Liver (tissue), 9 donors: ENCODE measurements around the gene IGF1R. TPM values are rescaled to one million over a fixed set of nuclear protein-coding genes. Genes with fewer than 3 reads are reported as not detected.
A peak's percentile ranks its signal among the peaks of the same experiment; 100 is the strongest.

Experiments
- DNase-seq: peaks from one replicate; pipeline ENCODE4 v3.0.0-alpha.2; 2017; ENCODE audit warnings: low spot score
- H3K27ac ChIP-seq, 2 donors: one replicate each; pipeline ENCODE4 v1.7.0; 2013; ENCODE audit warnings: inconsistent platforms in 2 of 2, low read length in 2 of 2, control low read depth in 1 of 2, low read depth in 1 of 2, mild to moderate bottlenecking in 1 of 2
- H3K27me3 ChIP-seq, 4 donors: one replicate each; pipeline versions ENCODE4 v1.6.1 to v1.7.0; 2013; ENCODE audit warnings: low read length in 3 of 4, inconsistent platforms in 1 of 4, mild to moderate bottlenecking in 1 of 4, moderate library complexity in 1 of 4; ENCODE audit not compliant: control insufficient read depth in 4 of 4, insufficient read depth in 4 of 4
- H3K36me3 ChIP-seq, 4 donors: one replicate each; pipeline versions ENCODE4 v1.6.1 to v1.7.0; 2013; ENCODE audit warnings: low read length in 3 of 4, mild to moderate bottlenecking in 3 of 4, low read depth in 1 of 4, moderate library complexity in 1 of 4; ENCODE audit not compliant: control insufficient read depth in 4 of 4, insufficient read depth in 3 of 4
- H3K4me1 ChIP-seq, 4 donors: one replicate each; pipeline versions ENCODE4 v1.6.1 to v1.7.0; 2013; ENCODE audit warnings: low read length in 3 of 4, mild to moderate bottlenecking in 3 of 4, moderate library complexity in 1 of 4; ENCODE audit not compliant: control insufficient read depth in 4 of 4, insufficient read depth in 4 of 4
- H3K4me3 ChIP-seq, 3 donors: one replicate each; pipeline versions ENCODE4 v1.6.1 to v1.7.0; 2013; ENCODE audit warnings: low read length in 3 of 3, control low read depth in 1 of 3, low read depth in 1 of 3, mild to moderate bottlenecking in 1 of 3
- H3K9ac ChIP-seq, 2 donors: one replicate each; pipeline ENCODE4 v1.7.0; 2013; ENCODE audit warnings: low read length in 2 of 2, mild to moderate bottlenecking in 2 of 2, moderate library complexity in 2 of 2, control low read depth in 1 of 2, low read depth in 1 of 2
- H3K9me3 ChIP-seq, 4 donors: one replicate each; pipeline versions ENCODE4 v1.6.1 to v1.7.0; 2013; ENCODE audit warnings: low read length in 3 of 4; ENCODE audit not compliant: control insufficient read depth in 4 of 4
- EGR1 ChIP-seq, 2 donors: IDR thresholded peaks; 2 replicates each; pipeline ENCODE4 v1.6.1; 2016 to 2018; ENCODE audit warnings: antibody characterized with exemption in 2 of 2, low read depth in 2 of 2
- FOXA2 ChIP-seq: IDR thresholded peaks from 2 replicates; pipeline ENCODE4 v1.6.1; 2016; ENCODE audit warnings: antibody characterized with exemption
- GABPA ChIP-seq, 2 donors: IDR thresholded peaks in 1 of 2; conservative IDR thresholded peaks in 1 of 2; 2 replicates each; pipeline ENCODE4 v1.6.1; 2016; ENCODE audit warnings: antibody characterized with exemption in 2 of 2, mild to moderate bottlenecking in 1 of 2, moderate library complexity in 1 of 2
- HNF4G ChIP-seq: IDR thresholded peaks from 2 replicates; pipeline ENCODE4 v1.6.1; 2016; ENCODE audit warnings: antibody characterized with exemption
- JUND ChIP-seq, 2 donors: IDR thresholded peaks; 2 replicates each; pipeline ENCODE4 v1.6.1; 2016; ENCODE audit warnings: antibody characterized with exemption in 2 of 2
- NR2F2 ChIP-seq: IDR thresholded peaks from 2 replicates; pipeline ENCODE4 v1.6.1; 2016; ENCODE audit warnings: antibody characterized with exemption
- RAD21 ChIP-seq, 2 donors: IDR thresholded peaks; 2 replicates each; pipeline ENCODE4 v1.6.1; 2016; ENCODE audit warnings: antibody characterized with exemption in 2 of 2, mild to moderate bottlenecking in 2 of 2
- RXRA ChIP-seq, 2 donors: IDR thresholded peaks; 2 replicates each; pipeline ENCODE4 v1.6.1; 2017 to 2018; ENCODE audit warnings: antibody characterized with exemption in 2 of 2, mild to moderate bottlenecking in 1 of 2
- SP1 ChIP-seq: IDR thresholded peaks from 2 replicates; pipeline ENCODE4 v1.6.1; 2018; ENCODE audit warnings: antibody characterized with exemption, mild to moderate bottlenecking
- TAF1 ChIP-seq: conservative IDR thresholded peaks from 2 replicates; pipeline ENCODE4 v1.6.1; 2016; ENCODE audit warnings: antibody characterized with exemption, mild to moderate bottlenecking
- YY1 ChIP-seq: IDR thresholded peaks from 2 replicates; pipeline ENCODE4 v1.6.1; 2016; ENCODE audit warnings: antibody characterized with exemption, mild to moderate bottlenecking
- WGBS: extraction: QIAGEN DNeasy Blood & Tissue Kit; methylation state at CpG from one replicate; pipeline ENCODE4 v1.1.7; 2013; 5-methylcytosine and 5-hydroxymethylcytosine counted together
- polyA plus RNA-seq, 2 donors: library from polyadenylated mRNA; stranded (reverse) in 1 of 2; unstranded in 1 of 2; fragments of 200-250 nt in 1 of 2; fragments of >200 nt in 1 of 2; fragmentation: Nextera tagmentation in 1 of 2; extraction: Ambion mirVana in 1 of 2; gene quantifications; one replicate each; pipeline versions ENCODE4 v1.2.1 to v1.2.3, GENCODE V29; 2013 to 2015
- total RNA-seq, 2 donors: library from RNA; depleted of rRNA; stranded (reverse); fragments of >200 nt; gene quantifications; one replicate each; pipeline ENCODE4 v1.2.3, GENCODE V29; 2014
- TF ChIP-seq, protein P1 (sequence below): IDR thresholded peaks from 2 replicates; pipeline ENCODE4 v1.6.1; 2016; ENCODE audit warnings: antibody characterized with exemption
- TF ChIP-seq, protein P2 (sequence below): IDR thresholded peaks from 2 replicates; pipeline ENCODE4 v1.6.1; 2016; ENCODE audit warnings: antibody characterized with exemption, mild to moderate bottlenecking
- TF ChIP-seq, protein P3 (sequence below): IDR thresholded peaks from 2 replicates; pipeline ENCODE4 v1.6.1; 2016; ENCODE audit warnings: antibody characterized with exemption
- TF ChIP-seq, protein P4 (sequence below): fragments of 150-350 bp; IDR thresholded peaks from 2 replicates; pipeline ENCODE4 v1.5.1; 2017; ENCODE audit warnings: improper control_type of control experiment, low read depth, low read length; ENCODE audit not compliant: missing input control
- donor health status: healthy.
- donor health status: healthy.
- donor health status: healthy.
- donor health status: healthy.
- donor health status: healthy.

IGF1R gene
- total and polyA plus RNA-seq, 4 donors = 0.69 to 10.3 (median 3.2) TPM

DNA sequence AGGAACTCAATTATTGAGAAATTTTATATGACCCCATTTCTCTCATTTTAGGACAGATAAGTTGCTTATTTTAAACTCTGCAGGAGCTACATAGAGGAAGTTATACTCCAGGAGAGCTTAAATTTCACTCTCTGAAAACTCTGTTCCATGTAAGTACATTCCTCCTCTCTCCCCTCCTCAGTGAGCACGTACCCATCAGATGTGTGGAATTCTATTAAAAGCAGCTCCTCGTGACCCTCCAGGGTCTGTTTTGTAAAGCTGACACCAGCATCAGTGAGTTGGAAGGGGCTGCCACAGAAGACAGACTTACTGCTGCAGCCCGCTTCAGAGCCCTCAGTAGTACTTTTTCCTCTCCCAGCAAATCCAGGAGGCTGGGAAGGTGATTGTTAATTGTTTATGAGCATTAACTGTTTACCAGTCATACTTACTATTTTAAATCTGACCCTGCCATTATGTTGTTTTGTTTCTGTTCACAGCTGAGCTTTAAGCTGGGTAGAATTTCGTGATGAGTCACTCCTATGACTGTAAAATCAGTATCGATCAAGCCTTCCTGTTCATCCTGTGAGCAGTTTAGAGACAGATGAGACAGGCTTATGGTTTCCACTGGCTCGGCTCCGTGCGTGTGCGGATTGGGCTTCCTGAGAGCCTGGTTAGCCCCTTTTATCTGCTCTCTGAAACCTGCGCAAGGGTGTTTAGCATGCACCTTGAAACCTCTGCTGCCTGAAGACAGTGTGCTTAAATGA is 20.4 kb downstream of the IGF1R start:
- DNase-seq = no peak
- Histone ChIP-seq H3K9me3 (no peaks in the 10 kb centered on the region), H3K4me1 (peaks cover 0 to 2% (median 0%) of the 10 kb centered on the region in 4 donors), H3K27me3 (no peaks in the 10 kb centered on the region), H3K4me3 (no peak overlapping the region), H3K27ac (peak overlapping the region in 1 of 2 donors; percentile 1), H3K9ac (no peak overlapping the region), H3K36me3 (no peaks in the 10 kb centered on the region)
- TF ChIP-seq GABPA (IDR thresholded peaks at IDR 0.05 in 1 of 2, conservative IDR thresholded peaks at IDR 0.05 in 1 of 2) (no peak), HNF4G (no peak), NR2F2 (no peak), FOXA2 (no peak), RAD21 (IDR thresholded peaks at IDR 0.05) (no peak), JUND (IDR thresholded peaks at IDR 0.05) (no peak), YY1 (no peak)
- TF ChIP-seq, protein P1, sequence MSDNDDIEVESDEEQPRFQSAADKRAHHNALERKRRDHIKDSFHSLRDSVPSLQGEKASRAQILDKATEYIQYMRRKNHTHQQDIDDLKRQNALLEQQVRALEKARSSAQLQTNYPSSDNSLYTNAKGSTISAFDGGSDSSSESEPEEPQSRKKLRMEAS = no peak
- TF ChIP-seq, protein P2, sequence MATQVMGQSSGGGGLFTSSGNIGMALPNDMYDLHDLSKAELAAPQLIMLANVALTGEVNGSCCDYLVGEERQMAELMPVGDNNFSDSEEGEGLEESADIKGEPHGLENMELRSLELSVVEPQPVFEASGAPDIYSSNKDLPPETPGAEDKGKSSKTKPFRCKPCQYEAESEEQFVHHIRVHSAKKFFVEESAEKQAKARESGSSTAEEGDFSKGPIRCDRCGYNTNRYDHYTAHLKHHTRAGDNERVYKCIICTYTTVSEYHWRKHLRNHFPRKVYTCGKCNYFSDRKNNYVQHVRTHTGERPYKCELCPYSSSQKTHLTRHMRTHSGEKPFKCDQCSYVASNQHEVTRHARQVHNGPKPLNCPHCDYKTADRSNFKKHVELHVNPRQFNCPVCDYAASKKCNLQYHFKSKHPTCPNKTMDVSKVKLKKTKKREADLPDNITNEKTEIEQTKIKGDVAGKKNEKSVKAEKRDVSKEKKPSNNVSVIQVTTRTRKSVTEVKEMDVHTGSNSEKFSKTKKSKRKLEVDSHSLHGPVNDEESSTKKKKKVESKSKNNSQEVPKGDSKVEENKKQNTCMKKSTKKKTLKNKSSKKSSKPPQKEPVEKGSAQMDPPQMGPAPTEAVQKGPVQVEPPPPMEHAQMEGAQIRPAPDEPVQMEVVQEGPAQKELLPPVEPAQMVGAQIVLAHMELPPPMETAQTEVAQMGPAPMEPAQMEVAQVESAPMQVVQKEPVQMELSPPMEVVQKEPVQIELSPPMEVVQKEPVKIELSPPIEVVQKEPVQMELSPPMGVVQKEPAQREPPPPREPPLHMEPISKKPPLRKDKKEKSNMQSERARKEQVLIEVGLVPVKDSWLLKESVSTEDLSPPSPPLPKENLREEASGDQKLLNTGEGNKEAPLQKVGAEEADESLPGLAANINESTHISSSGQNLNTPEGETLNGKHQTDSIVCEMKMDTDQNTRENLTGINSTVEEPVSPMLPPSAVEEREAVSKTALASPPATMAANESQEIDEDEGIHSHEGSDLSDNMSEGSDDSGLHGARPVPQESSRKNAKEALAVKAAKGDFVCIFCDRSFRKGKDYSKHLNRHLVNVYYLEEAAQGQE = no peak
- 58% methylated on average over 10 of the region's 10 CpGs for WGBS

DNA sequence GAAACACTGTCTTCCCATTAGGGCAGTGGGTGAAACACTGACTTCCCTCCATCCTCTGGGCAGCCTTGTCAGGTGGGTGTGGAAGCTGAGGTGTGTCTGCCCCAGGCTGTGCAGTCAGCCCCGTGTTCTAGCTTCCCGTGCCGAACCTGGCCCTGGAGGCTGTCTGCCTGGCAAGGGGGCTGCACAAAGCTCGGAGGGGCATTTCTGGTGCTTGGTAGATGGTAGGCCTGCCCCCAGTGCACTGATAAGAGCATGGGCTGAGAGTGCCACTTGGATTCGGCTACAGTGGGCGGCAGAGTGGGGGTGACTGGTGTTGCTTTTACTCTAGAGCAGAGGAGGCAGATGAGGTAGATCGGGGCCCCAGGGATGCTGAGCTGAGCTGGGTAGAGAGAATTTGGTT is 21.3 kb downstream of the IGF1R start:
- no peaks in the 10 kb centered on the region for H3K27me3 ChIP-seq
- WGBS = 87% methylated on average over 7 of the region's 7 CpGs
- no peaks in the 10 kb centered on the region for H3K36me3 ChIP-seq
- no peak for DNase-seq
- H3K9ac ChIP-seq = no peak overlapping the region
- H3K4me3 ChIP-seq = no peak overlapping the region
- H3K9me3 ChIP-seq = no peaks in the 10 kb centered on the region
- no peak overlapping the region for H3K27ac ChIP-seq
- H3K4me1 ChIP-seq = peaks cover 0 to 2% (median 0%) of the 10 kb centered on the region in 4 donors
- TF ChIP-seq EGR1 (IDR thresholded peaks at IDR 0.05; ENCODE audit: low read depth in 2 of 2) (no peak), JUND (IDR thresholded peaks at IDR 0.05) (no peak), SP1 (no peak), YY1 (no peak), TAF1 (no peak), FOXA2 (no peak), RAD21 (IDR thresholded peaks at IDR 0.05) (no peak), NR2F2 (no peak), RXRA (IDR thresholded peaks at IDR 0.05) (no peak), HNF4G (no peak)
- TF ChIP-seq, protein P3, sequence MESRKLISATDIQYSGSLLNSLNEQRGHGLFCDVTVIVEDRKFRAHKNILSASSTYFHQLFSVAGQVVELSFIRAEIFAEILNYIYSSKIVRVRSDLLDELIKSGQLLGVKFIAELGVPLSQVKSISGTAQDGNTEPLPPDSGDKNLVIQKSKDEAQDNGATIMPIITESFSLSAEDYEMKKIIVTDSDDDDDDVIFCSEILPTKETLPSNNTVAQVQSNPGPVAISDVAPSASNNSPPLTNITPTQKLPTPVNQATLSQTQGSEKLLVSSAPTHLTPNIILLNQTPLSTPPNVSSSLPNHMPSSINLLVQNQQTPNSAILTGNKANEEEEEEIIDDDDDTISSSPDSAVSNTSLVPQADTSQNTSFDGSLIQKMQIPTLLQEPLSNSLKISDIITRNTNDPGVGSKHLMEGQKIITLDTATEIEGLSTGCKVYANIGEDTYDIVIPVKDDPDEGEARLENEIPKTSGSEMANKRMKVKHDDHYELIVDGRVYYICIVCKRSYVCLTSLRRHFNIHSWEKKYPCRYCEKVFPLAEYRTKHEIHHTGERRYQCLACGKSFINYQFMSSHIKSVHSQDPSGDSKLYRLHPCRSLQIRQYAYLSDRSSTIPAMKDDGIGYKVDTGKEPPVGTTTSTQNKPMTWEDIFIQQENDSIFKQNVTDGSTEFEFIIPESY = no peak
- TF ChIP-seq, protein P4, sequence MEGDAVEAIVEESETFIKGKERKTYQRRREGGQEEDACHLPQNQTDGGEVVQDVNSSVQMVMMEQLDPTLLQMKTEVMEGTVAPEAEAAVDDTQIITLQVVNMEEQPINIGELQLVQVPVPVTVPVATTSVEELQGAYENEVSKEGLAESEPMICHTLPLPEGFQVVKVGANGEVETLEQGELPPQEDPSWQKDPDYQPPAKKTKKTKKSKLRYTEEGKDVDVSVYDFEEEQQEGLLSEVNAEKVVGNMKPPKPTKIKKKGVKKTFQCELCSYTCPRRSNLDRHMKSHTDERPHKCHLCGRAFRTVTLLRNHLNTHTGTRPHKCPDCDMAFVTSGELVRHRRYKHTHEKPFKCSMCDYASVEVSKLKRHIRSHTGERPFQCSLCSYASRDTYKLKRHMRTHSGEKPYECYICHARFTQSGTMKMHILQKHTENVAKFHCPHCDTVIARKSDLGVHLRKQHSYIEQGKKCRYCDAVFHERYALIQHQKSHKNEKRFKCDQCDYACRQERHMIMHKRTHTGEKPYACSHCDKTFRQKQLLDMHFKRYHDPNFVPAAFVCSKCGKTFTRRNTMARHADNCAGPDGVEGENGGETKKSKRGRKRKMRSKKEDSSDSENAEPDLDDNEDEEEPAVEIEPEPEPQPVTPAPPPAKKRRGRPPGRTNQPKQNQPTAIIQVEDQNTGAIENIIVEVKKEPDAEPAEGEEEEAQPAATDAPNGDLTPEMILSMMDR = no peak
- TF ChIP-seq, protein P2 = no peak
- TF ChIP-seq, protein P1 = no peak
